Astrocyte of the spinal cord (primary cell): ENCODE measurements around the gene SLC6A12.

Source experiments
- DNase-seq: peaks from one replicate; pipeline ENCODE4 v3.0.0; 2011; ENCODE audit warnings: low read depth, low spot score
- H3K4me3 ChIP-seq: 2 replicates; pipeline ENCODE4 v1.5.1; 2011; ENCODE audit warnings: low read depth, mild to moderate bottlenecking, low read length, moderate library complexity
- CTCF ChIP-seq: IDR thresholded peaks from 2 replicates; pipeline ENCODE4 v1.5.1; 2012; ENCODE audit warnings: low read depth, mild to moderate bottlenecking, low read length, inconsistent platforms
- in situ Hi-C: cut with HindIII; loops from 2 replicates; pipeline ENCODE4 v1.10.0; 2017; ENCODE audit warnings: low sequenced_read_pairs

Gene SLC6A12

DNA sequence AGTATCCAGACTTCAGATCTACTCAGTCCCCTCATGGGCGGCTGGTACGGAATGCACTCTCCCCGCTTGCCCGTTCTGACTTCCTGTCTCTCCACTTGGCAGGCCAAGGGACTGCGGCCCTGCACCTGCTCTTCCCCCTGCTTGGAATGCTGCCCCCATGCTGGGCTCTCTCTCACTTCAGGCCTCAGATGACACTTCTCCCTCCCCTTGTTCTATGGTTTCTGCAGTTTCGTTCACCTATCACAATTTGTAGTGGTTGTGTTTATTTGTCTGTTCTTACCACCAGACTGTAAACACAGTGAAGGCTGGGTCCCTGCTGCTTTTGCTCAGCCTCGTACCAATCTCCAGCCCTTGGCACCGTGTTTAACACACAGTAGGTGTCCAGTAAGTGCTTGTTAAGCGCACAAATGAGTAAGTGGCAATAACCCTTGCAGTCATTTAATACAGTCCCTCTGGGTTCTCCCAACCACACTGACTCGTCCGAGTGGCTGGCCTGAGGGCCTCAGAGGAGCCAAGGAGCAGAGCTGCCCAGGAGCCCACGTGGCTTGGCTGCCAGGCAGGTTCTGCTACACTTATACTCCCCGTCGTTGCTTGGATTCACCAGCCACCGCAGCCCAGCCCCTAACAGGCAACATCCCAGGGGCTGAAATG is 11.8 kb downstream of the SLC6A12 start:
- no peak for DNase-seq
- TF ChIP-seq CTCF: no peak
- H3K4me3 ChIP-seq: no peak overlapping the region
- in situ Hi-C loops: no loop called here

- no peak for DNase-seq
- H3K4me3 ChIP-seq: no peak overlapping the region
- in situ Hi-C loops: no loop called here
- TF ChIP-seq CTCF: no peak
These were observed 12.6 kb downstream of the SLC6A12 start for GRCh38 chr12:201361-201760.

GRCh38 chr12:198705-199104 is 15.3 kb downstream of the SLC6A12 start:
- DNase-seq: no peak
- no peak for TF ChIP-seq CTCF
- H3K4me3 ChIP-seq: no peak overlapping the region
- in situ Hi-C loops: no loop called here

GRCh38 chr12:197911-198695 is 15.9 kb downstream of the SLC6A12 start:
- DNase-seq: no peak
- H3K4me3 ChIP-seq: no peak overlapping the region
- no peak for TF ChIP-seq CTCF
- in situ Hi-C loops: no loop called here

DNA sequence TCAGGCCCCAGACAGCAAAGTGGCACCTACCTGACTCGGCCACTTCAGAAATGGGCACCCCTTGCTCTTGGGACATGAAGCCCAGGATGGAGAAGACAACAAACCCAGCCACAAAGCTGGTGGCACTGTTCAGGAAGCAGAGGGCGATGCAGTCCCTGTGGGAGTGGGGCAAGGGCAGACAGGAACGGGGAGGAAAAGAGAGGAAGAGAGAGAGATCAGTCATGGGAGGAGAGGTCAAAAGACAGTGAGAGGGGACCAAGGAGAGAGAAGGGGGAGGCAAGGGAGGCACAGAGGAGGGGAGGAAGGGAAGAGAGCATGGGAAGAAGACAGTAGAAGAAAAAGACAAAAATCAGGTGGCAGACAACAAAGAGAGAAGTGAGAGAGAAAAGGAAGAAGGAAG is 16.6 kb downstream of the SLC6A12 start:
- no peak for DNase-seq
- H3K4me3 ChIP-seq: no peak overlapping the region
- in situ Hi-C loops: no loop called here
- TF ChIP-seq CTCF: no peak

GRCh38 chr12:196436-196835 is 17.5 kb downstream of the SLC6A12 start:
- no peak for DNase-seq
- no peak overlapping the region for H3K4me3 ChIP-seq
- TF ChIP-seq CTCF: no peak
- in situ Hi-C loops: no loop called here
